Tibial nerve (tissue), 3 donors: ENCODE results near the gene RNPEPL1.

Experiments
- CTCF ChIP-seq, 5 experiments: fragments of 200-600 bp in 3 of 5; fragments of 450-650 bp in 2 of 5; sonication (generic) in 3 of 5; IDR thresholded peaks; one replicate each; pipeline ENCODE4 v1.5.1; 2016 to 2019; ENCODE audit warnings: antibody characterized with exemption in 5 of 5, mild to moderate bottlenecking in 3 of 5, moderate library complexity in 2 of 5
- POLR2A ChIP-seq, 2 donors: fragments of 450-650 bp; IDR thresholded peaks; one replicate each; pipeline ENCODE4 v1.6.1; 2017; ENCODE audit warnings: antibody characterized with exemption in 2 of 2, mild to moderate bottlenecking in 2 of 2, moderate library complexity in 2 of 2

GRCh38 chr2:240522406-240522805 is 45.9 kb upstream of the RNPEPL1 start:
- TF ChIP-seq CTCF (IDR thresholded peaks at IDR 0.05): no peak
- no peak for TF ChIP-seq POLR2A (IDR thresholded peaks at IDR 0.05)
